Tibial nerve (tissue), 4 donors: ENCODE data around the gene TAF6L. TPM values are rescaled to one million over a fixed set of nuclear protein-coding genes. Genes with fewer than 3 reads are reported as not detected.

Experiments
- DNase-seq, 2 donors: peaks; one replicate each; pipeline ENCODE4 v3.0.0-alpha.2; 2019; ENCODE audit warnings: low spot score in 2 of 2
- H3K27ac ChIP-seq, 4 donors: fragments of 200-600 bp; sonication (generic) in 3 of 4; one replicate each; pipeline ENCODE4 v1.5.1; 2017 to 2019; ENCODE audit warnings: mild to moderate bottlenecking in 1 of 4
- H3K27me3 ChIP-seq, 2 donors: fragments of 200-600 bp; sonication (generic) in 1 of 2; one replicate each; pipeline versions ENCODE4 v1.5.1 to v1.6.0; 2017 to 2019
- H3K36me3 ChIP-seq, 3 donors: fragments of 200-600 bp; sonication (generic); one replicate each; pipeline ENCODE4 v1.5.1; 2018 to 2019
- H3K4me1 ChIP-seq, 4 donors: fragments of 200-600 bp; sonication (generic) in 3 of 4; one replicate each; pipeline ENCODE4 v1.5.1; 2017 to 2019
- H3K4me3 ChIP-seq, 4 donors: fragments of 200-600 bp; sonication (generic) in 3 of 4; one replicate each; pipeline ENCODE4 v1.5.1; 2017 to 2019; ENCODE audit warnings: mild to moderate bottlenecking in 1 of 4, moderate library complexity in 1 of 4
- H3K9me3 ChIP-seq, 4 donors: fragments of 200-600 bp; sonication (generic) in 3 of 4; one replicate each; pipeline ENCODE4 v1.5.1; 2017 to 2019
- EP300 ChIP-seq, 2 donors: sonication (generic); formaldehyde crosslinking; IDR thresholded peaks; one replicate each; pipeline ENCODE4 v1.6.1; 2017; ENCODE audit warnings: antibody characterized with exemption in 2 of 2, mild to moderate bottlenecking in 1 of 2
- POLR2A ChIP-seq, 2 donors: fragments of 450-650 bp; IDR thresholded peaks; one replicate each; pipeline ENCODE4 v1.6.1; 2017; ENCODE audit warnings: antibody characterized with exemption in 2 of 2, mild to moderate bottlenecking in 2 of 2, moderate library complexity in 2 of 2
- WGBS, 2 donors: methylation state at CpG; one replicate each; pipeline ENCODE4 v1.1.5; 2018; 5-methylcytosine and 5-hydroxymethylcytosine counted together
- total RNA-seq, 4 donors: library from RNA; depleted of rRNA; stranded (reverse); fragments of >200 nt; gene quantifications; one replicate each; pipeline ENCODE4 v1.1.0, GENCODE V29; 2016
- TF ChIP-seq, protein P1 (sequence below), 5 experiments: fragments of 200-600 bp in 3 of 5; fragments of 450-650 bp in 2 of 5; sonication (generic) in 3 of 5; IDR thresholded peaks; one replicate each; pipeline ENCODE4 v1.5.1; 2016 to 2019; ENCODE audit warnings: antibody characterized with exemption in 5 of 5, mild to moderate bottlenecking in 3 of 5, moderate library complexity in 2 of 5

TAF6L gene
- total RNA-seq, 4 donors from 2014 or later = 23.2 to 38.8 (median 33.1) TPM

DNA sequence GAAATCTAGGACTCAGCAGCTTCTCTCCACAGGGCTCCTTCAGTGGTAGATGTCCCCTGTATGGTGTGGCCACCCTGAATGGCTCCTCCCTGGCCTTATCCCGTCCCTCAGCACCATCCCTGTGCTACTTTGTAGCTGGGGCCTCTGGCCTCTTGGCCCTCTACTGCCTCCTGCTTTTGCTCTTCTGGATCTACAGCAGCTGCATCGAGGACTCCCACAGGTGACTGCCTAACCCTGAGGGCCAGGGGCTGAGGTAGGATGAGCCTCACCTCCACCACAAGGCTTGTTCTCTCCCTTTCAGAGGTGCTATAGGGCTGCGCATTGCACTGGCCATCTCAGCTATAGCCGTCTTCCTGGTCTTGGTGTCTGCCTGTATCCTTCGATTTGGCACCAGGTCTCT is 17.8 kb downstream of the TAF6L start:
- Histone ChIP-seq H3K4me3 (no peak overlapping the region), H3K4me1 (peaks cover 6 to 60% (median 42%) of the 10 kb centered on the region in 4 donors), H3K36me3 (peaks cover 0 to 46% (median under 1%) of the 10 kb centered on the region in 3 donors), H3K27ac (peak overlapping the region in 1 of 4 donors; percentile 36), H3K9me3 (no peaks in the 10 kb centered on the region), H3K27me3 (no peaks in the 10 kb centered on the region)
- WGBS, 2 donors = 70 to 74% methylated on average over 5 of the region's 5 CpGs
- DNase-seq = no peak
- TF ChIP-seq, protein P1, sequence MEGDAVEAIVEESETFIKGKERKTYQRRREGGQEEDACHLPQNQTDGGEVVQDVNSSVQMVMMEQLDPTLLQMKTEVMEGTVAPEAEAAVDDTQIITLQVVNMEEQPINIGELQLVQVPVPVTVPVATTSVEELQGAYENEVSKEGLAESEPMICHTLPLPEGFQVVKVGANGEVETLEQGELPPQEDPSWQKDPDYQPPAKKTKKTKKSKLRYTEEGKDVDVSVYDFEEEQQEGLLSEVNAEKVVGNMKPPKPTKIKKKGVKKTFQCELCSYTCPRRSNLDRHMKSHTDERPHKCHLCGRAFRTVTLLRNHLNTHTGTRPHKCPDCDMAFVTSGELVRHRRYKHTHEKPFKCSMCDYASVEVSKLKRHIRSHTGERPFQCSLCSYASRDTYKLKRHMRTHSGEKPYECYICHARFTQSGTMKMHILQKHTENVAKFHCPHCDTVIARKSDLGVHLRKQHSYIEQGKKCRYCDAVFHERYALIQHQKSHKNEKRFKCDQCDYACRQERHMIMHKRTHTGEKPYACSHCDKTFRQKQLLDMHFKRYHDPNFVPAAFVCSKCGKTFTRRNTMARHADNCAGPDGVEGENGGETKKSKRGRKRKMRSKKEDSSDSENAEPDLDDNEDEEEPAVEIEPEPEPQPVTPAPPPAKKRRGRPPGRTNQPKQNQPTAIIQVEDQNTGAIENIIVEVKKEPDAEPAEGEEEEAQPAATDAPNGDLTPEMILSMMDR (IDR thresholded peaks at IDR 0.05) = no peak
- no peak for TF ChIP-seq POLR2A (IDR thresholded peaks at IDR 0.05)

DNA sequence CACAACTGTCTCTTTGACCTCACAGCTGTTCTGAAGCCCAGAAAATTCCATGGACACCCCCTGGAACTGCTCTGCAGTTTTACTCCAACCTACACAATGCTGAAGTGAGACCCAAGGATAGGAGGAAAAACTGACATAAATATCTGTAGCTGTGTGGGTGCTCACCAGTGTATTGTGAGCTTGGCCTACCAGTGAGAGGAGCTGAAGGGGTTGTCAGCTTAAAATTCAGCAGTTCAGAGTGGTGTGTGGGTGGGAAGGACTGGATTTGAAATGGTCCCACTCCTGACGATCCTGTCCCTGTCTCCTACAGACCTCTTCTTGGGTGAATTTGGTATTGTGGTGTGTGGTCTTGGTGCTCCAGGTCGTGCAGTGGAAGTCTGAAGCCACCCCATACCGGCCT is 18.4 kb downstream of the TAF6L start:
- 43 to 52% methylated on average over 3 of the region's 3 CpGs for WGBS, 2 donors
- Histone ChIP-seq H3K27me3 (no peaks in the 10 kb centered on the region), H3K36me3 (peaks cover 0 to 49% (median 6%) of the 10 kb centered on the region in 3 donors), H3K4me1 (peaks cover 6 to 60% (median 42%) of the 10 kb centered on the region in 4 donors), H3K27ac (no peak overlapping the region), H3K9me3 (no peaks in the 10 kb centered on the region), H3K4me3 (no peak overlapping the region)
- TF ChIP-seq POLR2A (IDR thresholded peaks at IDR 0.05) = no peak
- DNase-seq = no peak

DNA sequence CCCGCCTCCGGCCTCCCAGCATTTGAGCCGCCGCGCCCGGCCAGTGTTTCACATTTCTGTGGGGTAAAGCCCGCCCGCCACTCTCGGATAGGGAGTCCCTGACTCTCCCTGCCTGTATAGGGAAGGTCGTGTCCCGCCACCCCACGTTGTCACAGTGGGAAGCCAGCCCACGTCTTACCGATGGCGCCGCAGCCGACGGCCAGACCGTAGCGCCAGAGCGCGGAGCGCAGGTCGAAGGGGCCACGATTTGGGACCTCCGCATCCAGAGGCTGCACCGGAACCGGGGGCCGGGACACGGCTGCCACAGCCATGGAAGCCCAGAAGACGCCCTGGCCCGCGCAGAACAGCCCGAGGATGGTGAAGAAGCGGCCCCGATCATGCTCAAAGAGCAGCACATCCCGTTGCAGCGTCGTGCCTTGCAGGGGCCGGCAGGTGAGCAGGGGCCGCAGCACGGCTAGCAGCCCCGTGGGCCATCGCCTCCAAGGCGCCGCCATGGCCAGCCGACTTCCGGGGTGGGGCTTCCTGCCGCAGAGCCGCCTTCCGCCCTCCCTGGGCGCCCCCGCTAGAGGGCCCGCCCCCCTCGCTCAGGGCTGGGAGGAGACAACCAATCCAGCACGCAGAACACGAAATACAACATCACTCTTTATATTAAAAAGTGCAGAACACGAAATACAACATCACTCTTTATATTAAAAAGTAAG is 20.5 kb downstream of the TAF6L start, which contains the start of gene TMEM223:
TMEM223 (minus strand) TSS at position 506 of the 701 bp plus-strand sequence; CDS start at position 494, 12 bp downstream.
- 0 to 1% methylated on average over 12 to 30 of the region's 58 CpGs for WGBS, 2 donors
- DNase-seq = peak; percentile 79
- no peaks in the 10 kb centered on the region for H3K27me3 ChIP-seq
- TF ChIP-seq POLR2A (IDR thresholded peaks at IDR 0.05) (peak in 1 of 2 donors; percentile 72), EP300 (IDR thresholded peaks at IDR 0.05) (peak; percentile 62 to 86)
- TF ChIP-seq, protein P1 (IDR thresholded peaks at IDR 0.05) = peak in 3 of 5 experiments; percentile 22 to 39 (median 32)
- peak within 1 kb of the TSS; percentile 63 to 90 (median 86) for H3K27ac ChIP-seq
- peak within 1 kb of the TSS; percentile 69 to 92 (median 81) for H3K4me3 ChIP-seq
- no peaks in the 10 kb centered on the region for H3K9me3 ChIP-seq
- H3K36me3 ChIP-seq = peaks cover 3 to 70% (median 25%) of the 10 kb centered on the region in 3 donors
- H3K4me1 ChIP-seq = peaks cover 0 to 48% (median 32%) of the 10 kb centered on the region in 4 donors

DNA sequence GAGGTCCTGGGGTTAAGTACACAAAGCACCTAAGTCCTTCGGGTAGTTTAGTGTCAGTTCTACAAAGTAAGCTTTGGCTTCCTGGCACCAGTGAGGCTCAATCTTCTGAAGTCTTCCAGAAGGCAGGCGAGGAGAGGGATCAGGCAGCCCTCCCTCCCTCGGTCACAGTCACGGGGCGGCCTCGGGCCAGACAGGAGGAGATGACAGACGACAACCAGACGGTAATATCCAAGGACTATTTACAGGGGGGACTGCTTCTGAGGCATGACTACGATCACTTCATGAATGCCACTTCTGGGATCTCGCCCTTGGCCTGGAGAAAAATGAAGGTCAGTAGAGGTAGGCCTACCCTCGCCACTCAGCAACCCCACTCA is 21.0 kb downstream of the TAF6L start:
- 23 to 29% methylated on average over 11 of the region's 11 CpGs for WGBS, 2 donors
- Histone ChIP-seq H3K9me3 (no peaks in the 10 kb centered on the region), H3K27me3 (no peaks in the 10 kb centered on the region), H3K36me3 (peaks cover 3 to 75% (median 27%) of the 10 kb centered on the region in 3 donors), H3K4me1 (peaks cover 0 to 48% (median 32%) of the 10 kb centered on the region in 4 donors), H3K27ac (peak overlapping the region; percentile 63 to 90 (median 86)), H3K4me3 (peak overlapping the region in 3 of 4 donors; percentile 69 to 86 (median 76))
- no peak for DNase-seq
- TF ChIP-seq POLR2A (IDR thresholded peaks at IDR 0.05) (no peak), EP300 (IDR thresholded peaks at IDR 0.05) (no peak)
- TF ChIP-seq, protein P1 (IDR thresholded peaks at IDR 0.05) = no peak

DNA sequence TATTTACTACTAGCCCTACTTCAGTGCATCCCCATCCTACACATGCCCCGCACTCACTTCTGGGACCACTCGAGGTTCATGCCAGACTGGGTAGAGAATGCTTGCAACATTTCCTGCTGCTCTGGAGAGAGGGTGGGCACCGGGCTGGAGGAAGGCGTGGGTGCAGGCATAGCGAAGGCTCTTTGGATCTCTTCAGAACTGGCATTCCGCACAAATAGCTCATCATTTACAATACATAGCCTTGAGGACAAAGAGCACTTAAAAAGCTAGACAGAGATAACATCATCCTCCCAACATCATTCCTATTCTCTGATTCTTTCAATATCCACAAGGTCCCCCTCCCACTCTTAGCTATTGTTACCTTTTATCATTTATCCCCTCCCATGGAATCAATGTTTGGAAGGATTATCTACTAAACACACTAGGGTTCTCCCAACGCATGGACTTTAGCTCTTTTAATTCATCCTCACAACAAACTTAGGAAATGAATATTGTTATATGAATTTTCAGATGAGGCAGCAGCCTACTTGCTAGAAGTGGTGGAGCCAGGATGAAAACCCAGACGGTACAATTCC is 23.1 kb downstream of the TAF6L start:
- H3K4me3 ChIP-seq = no peak overlapping the region
- 80 to 82% methylated on average over 8 of the region's 8 CpGs for WGBS, 2 donors
- H3K36me3 ChIP-seq = peaks cover 7 to 90% (median 44%) of the 10 kb centered on the region in 3 donors
- no peak for DNase-seq
- peaks cover 0 to 31% (median 20%) of the 10 kb centered on the region in 4 donors for H3K4me1 ChIP-seq
- H3K27me3 ChIP-seq = no peaks in the 10 kb centered on the region
- no peak for TF ChIP-seq EP300 (IDR thresholded peaks at IDR 0.05)
- TF ChIP-seq, protein P1 (IDR thresholded peaks at IDR 0.05) = no peak
- no peaks in the 10 kb centered on the region for H3K9me3 ChIP-seq
- no peak overlapping the region for H3K27ac ChIP-seq
